ENCODE data around the gene HNRNPA2B1.
"Not testable (repeated sequence)": the region's sequence is repeated elsewhere in the genome, so short reads cannot be mapped to it uniquely, and the experiment has no call there.

The HNRNPA2B1 gene

DNA sequence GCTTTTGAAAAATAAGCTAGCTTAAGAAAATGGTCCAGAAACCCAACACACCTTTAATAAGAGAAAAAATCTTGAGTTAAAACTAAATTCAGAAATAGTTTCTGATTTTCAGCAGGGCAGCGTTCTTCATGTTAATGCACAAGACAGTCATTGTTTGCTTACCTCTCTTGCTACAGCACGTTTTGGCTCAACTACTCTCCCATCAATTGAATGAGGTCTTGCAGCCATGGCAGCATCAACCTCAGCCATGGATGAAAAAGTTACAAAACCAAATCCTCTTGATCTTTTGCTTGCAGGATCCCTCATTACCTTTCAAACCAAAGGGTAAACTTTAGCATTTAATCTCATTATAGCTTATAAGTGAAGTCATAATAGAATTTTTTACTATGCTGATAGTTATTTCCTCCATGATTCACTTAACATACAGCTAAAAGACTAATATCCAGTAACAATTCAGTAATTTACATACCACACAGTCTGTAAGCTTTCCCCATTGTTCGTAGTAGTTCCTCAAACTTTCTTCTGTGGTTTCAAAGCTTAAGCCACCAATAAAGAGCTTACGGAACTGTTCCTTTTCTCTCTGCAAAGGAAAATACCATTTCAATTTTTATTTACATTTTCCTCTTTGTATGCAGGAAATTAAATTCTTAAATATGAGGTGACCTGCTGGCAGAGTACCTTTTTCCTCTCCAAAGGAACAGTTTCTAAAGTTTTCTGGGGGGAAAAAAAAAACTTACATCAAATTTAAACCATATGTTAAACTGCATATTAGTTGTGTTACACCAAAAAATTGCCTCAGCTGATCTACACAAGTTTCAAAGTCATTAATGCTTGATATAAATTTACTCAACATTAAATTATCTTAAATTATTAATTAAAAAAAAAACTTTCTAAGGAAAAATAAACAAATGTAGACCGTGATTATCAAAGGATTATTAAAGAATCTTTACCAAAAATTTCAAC lies 3.1 kb downstream of the HNRNPA2B1 start:
- no peak for DNase-seq

GRCh38 chr7:26195867-26196657 lies 4.5 kb downstream of the HNRNPA2B1 start:
- DNase-seq = no peak

GRCh38 chr7:26195182-26195581 lies 5.4 kb downstream of the HNRNPA2B1 start:
- no peak for DNase-seq

- DNase-seq = not testable (repeated sequence)
These were observed 5.8 kb downstream of the HNRNPA2B1 start for GRCh38 chr7:26194764-26195163.

DNA sequence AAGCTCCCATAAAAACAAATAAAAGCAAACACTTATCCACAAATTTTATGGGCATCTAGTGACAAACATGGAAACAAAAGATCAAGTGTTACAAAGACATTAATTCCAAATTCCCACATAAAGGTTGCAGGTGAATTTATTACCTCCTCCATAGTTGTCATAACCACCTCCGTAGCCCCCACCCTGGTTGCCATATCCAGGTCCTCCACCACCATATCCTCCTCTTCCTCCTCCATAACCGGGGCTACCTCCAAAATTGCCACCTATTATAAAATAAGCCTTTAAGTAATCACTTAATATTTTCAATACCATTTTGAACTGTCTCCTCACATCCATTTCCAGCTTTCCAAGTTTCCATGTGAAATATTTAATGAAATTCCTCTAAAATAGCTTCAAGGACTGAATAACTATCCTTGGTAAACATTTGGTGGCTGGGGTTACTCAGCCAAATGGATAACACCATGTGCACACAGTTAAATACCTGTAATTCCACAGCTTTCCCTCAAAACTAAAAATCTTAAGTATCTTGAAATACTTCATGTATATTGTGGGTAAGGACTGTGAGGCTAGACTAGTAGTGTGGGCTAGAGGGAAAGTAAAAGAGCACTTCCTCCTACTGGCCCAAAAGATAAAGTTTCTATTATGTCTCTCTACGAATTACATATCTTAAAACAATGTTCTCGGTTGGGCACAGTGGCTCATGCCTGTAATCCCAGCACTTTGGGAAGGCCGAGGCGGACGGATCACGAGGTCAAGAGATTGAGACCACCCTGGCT lies 6.9 kb downstream of the HNRNPA2B1 start:
- DNase-seq = no peak

DNA sequence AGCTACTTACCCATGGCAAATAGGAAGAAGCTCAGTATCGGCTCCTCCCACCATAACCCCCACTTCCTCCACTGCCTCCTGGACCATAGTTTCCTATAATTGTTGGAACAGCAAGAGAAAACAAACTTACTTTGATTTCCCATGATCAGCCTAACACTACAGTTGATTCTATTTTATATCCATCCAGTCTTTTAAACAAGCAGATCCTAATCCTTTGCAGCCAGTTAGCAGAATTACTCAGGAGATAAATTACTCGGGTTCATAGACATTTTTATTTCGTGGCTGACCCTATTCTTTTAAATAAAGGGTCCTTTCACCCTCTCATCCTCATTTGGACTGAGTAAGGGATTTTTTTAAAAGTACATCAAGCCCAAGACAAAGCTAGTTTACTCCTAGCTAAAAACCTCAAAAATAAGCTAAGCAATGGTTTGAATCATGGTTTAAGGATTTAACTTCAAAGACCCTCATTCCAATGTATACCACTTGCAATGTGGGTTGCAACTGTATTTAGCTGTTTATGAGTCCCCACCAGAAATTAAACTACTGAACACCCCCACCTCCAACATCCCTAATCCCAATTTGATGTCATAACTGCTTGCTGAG lies 8.0 kb downstream of the HNRNPA2B1 start:
- no peak for DNase-seq

DNA sequence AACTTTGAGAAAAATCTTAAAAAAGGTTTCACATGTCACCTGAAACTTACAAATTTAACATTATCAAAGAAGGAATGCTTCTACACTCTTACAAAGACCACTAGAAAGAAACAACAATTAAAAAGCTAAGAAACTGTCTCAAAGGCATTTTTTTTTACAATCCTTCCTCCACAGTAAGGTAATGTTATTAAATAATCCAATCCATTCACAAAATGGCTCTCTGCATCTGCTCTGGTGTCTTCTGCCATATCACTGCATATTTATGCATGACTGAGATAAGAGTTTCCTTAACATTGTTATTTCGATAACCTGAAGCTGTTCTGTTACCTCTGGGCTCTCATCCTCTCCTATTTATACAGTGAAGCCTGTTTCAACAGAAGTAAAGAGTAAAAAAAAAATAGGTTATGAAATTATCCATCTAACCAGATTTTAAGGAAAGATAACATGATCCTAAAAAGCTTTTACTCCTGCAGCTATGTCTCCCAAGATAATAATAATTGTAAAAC lies 8.5 kb downstream of the HNRNPA2B1 start:
- no peak for DNase-seq

DNA sequence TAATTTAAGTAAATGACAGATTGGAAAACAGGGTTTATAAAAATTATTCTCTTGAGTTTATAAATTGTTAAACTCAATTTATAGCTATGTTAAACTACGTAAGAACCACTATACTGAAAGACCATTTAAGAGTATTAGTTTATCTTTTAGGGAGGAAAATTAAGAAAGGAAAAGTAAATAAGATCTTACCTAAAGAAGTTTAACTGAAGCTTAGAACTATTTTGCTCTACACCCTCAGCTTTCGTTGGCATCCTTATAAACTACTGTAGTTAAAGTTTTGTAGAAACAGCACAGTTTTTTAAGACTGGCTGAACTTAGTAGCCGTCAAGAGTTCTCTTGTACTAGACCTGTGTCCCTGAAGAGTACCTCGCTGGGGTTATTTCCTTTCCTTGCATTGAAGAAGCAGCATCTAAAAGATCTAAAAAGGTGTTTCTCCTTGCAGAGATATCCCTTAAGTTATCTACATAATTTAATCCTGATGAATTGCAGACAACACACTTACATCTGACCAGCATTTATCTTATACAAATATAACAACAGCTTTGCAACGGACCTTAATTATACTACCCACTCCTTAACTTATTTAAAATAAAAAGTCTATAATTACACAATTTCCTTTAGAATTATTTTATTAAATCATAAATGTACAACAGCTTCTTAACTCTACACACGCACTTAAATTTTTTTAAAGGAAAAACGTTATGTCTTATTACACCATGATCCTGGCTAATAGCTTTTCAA lies 9.1 kb downstream of the HNRNPA2B1 start:
- DNase-seq = no peak

DNA sequence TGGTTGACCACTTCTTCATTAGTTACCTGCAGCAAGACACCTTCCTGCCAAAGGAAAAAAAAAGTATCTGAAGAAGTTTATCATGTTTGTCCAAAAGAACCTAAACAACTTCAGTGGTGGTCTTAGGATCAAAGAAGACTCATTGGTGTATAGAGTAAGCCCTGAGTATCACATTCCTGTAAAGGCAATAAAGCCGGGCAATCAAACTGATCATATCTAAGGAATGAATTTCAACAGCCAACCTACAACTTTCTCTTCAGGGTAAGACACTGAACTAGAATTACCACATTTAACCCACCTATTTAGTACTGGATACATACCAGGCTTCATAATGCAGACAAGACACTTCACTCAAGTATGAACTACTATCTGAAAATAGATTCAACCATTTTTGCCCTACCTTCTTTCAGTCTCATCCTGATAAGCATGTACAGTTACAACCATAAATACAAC lies 10.1 kb downstream of the HNRNPA2B1 start:
- no peak for DNase-seq

GRCh38 chr7:26189697-26190096 lies 10.8 kb downstream of the HNRNPA2B1 start:
- DNase-seq = no peak

DNA sequence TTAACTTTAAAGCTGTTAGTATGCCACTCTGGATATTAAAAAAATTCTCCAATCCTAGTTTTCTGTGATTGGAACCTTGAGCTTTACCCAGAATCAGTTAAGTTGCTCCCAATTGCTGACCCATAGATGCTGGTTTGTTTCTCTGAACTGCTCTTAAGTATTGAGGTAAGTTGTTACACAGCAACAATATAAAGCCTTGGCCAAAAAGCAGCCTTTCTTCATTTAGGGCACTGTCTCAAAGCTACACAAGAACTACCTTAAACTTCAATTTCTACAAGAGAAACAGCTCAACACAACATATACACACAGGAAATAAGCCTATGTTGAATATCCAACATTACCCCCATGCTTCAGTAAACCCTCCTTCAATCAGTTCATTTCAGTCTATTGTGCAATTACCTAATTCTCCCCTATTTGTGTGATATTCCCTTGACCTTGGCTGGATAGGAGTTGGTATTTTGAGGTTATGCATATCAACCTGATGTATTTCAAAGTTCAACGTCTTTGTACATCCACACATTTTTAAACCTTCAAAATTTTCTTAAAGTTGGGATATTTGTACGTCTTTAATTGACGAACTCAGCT lies 11.5 kb downstream of the HNRNPA2B1 start:
- no peak for DNase-seq

- no peak for DNase-seq
These were observed 12.2 kb downstream of the HNRNPA2B1 start for GRCh38 chr7:26188206-26188956.

- DNase-seq = no peak
These were observed 13.0 kb downstream of the HNRNPA2B1 start for GRCh38 chr7:26187380-26188205.

GRCh38 chr7:26186364-26187311 lies 13.9 kb downstream of the HNRNPA2B1 start:
- no peak for DNase-seq

DNA sequence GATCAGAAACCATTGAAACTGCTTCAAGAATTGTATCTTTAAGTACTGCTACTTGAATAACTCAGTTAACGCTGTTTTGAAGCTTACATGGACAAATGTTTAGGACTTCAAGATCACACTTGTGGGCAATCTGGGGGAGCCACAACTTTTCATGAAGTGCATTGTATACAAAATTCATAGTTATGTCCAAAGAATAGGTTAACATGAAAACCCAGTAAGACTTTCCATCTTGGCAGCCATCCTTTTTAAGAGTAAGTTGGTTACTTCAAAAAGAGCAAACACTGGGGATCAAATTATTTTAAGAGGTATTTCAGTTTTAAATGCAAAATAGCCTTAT lies 14.7 kb downstream of the HNRNPA2B1 start:
- no peak for DNase-seq

- no peak for DNase-seq
These were observed 15.3 kb downstream of the HNRNPA2B1 start for GRCh38 chr7:26185131-26185843.

DNA sequence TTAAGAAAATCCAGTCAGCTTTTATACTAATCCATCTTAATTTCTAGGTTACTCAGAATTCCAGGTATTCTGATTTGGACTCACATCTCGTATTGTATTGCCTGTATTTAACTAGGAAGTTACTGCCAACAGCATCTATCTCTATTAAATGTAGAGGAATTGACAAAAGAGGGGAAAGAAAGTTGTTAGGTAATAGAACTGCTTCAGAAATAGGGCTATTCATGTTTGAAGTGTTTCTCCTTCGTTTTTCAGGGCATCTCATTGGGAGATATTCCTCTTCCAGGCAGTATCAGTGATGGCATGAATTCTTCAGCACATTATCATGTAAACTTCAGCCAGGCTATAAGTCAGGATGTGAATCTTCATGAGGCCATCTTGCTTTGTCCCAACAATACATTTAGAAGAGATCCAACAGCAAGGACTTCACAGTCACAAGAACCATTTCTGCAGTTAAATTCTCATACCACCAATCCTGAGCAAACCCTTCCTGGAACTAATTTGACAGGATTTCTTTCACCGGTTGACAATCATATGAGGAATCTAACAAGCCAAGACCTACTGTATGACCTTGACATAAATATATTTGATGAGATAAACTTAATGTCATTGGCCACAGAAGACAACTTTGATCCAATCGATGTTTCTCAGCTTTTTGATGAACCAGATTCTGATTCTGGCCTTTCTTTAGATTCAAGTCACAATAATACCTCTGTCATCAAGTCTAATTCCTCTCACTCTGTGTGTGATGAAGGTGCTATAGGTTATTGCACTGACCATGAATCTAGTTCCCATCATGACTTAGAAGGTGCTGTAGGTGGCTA lies 16.1 kb downstream of the HNRNPA2B1 start:
- DNase-seq = not testable (repeated sequence)
